CD8-positive, alpha-beta memory T cell (primary cell): ENCODE data around the gene TP73. TPM values are rescaled to one million over a fixed set of nuclear protein-coding genes. Genes with fewer than 3 reads are reported as not detected.
A peak's percentile ranks its signal among the peaks of the same experiment; 100 is the strongest.

Source experiments
- CTCF ChIA-PET: fragments of 350-600 bp; sonication (Branson Sonifier 250); formaldehyde crosslinking; loops from one replicate; lab custom pipeline; 2021; ENCODE audit warnings: antibody characterized with exemption; lab: Charles Lee
- POLR2A ChIA-PET: fragments of 350-600 bp; sonication (Branson Sonifier 250); formaldehyde crosslinking; loops from one replicate; lab custom pipeline; 2021; ENCODE audit warnings: antibody characterized with exemption; lab: Charles Lee
- DNase-seq, 5 donors: peaks; one replicate each; pipeline versions ENCODE4 v3.0.0 to v3.0.0-alpha.2; 2020 to 2022; ENCODE audit warnings: mixed read lengths in 1 of 5
- H3K27ac ChIP-seq: one replicate; pipeline ENCODE4 v1.7.0; 2013; ENCODE audit warnings: low read depth, mild to moderate bottlenecking, low read length, moderate library complexity
- H3K27me3 ChIP-seq: 2 replicates; pipeline ENCODE4 v1.7.0; 2013; ENCODE audit warnings: low read length, mild to moderate bottlenecking; ENCODE audit not compliant: insufficient read depth, poor library complexity, severe bottlenecking
- H3K36me3 ChIP-seq: 2 replicates; pipeline ENCODE4 v1.7.0; 2013; ENCODE audit warnings: mild to moderate bottlenecking, low read length, moderate library complexity; ENCODE audit not compliant: insufficient read depth
- H3K4me1 ChIP-seq: 2 replicates; pipeline ENCODE4 v1.7.0; 2013; ENCODE audit warnings: mild to moderate bottlenecking, low read length, moderate library complexity; ENCODE audit not compliant: insufficient read depth
- H3K4me3 ChIP-seq: 2 replicates; pipeline ENCODE4 v1.7.0; 2013; ENCODE audit warnings: mild to moderate bottlenecking, low read length
- H3K9me3 ChIP-seq: 2 replicates; pipeline ENCODE4 v1.7.0; 2013; ENCODE audit warnings: mild to moderate bottlenecking, low read length
- H3K27ac Mint-ChIP-seq, 8 donors: one replicate each; pipeline ENCODE4 v1.8.0; 2020 to 2021; ENCODE audit warnings: mixed read lengths in 8 of 8, mild to moderate bottlenecking in 6 of 8, inconsistent platforms in 3 of 8, moderate library complexity in 3 of 8
- H3K27me3 Mint-ChIP-seq, 2 donors: one replicate each; pipeline ENCODE4 v1.8.0; 2020 to 2021; ENCODE audit warnings: mixed read lengths in 2 of 2, mild to moderate bottlenecking in 1 of 2, moderate library complexity in 1 of 2
- H3K36me3 Mint-ChIP-seq, 3 donors: one replicate each; pipeline ENCODE4 v1.8.0; 2020 to 2021; ENCODE audit warnings: mixed read lengths in 3 of 3, inconsistent platforms in 1 of 3, mild to moderate bottlenecking in 1 of 3
- H3K4me1 Mint-ChIP-seq, 3 donors: one replicate each; pipeline ENCODE4 v1.8.0; 2020 to 2021; ENCODE audit warnings: mixed read lengths in 3 of 3, inconsistent platforms in 1 of 3, mild to moderate bottlenecking in 1 of 3
- H3K4me3 Mint-ChIP-seq, 7 donors: one replicate each; pipeline ENCODE4 v1.8.0; 2020 to 2021; ENCODE audit warnings: mixed read lengths in 7 of 7, mild to moderate bottlenecking in 6 of 7, moderate library complexity in 4 of 7, inconsistent platforms in 2 of 7
- H3K9me3 Mint-ChIP-seq, 5 donors: one replicate each; pipeline ENCODE4 v1.8.0; 2020 to 2022; ENCODE audit warnings: mixed read lengths in 5 of 5, mild to moderate bottlenecking in 3 of 5, moderate library complexity in 2 of 5, inconsistent platforms in 1 of 5
- polyA plus RNA-seq: library from polyadenylated mRNA; unstranded; fragments of 300-500 nt; fragmentation: Illumina TruSeq; gene quantifications from one replicate; pipeline ENCODE4 v1.2.3, GENCODE V29; 2021
- total RNA-seq, 2 experiments: library from RNA; stranded (reverse); gene quantifications; one replicate each; pipeline ENCODE4 v1.2.3, GENCODE V29; 2021

TP73 gene
- total and polyA plus RNA-seq, 3 experiments from 2014 or later = 0.20 to 0.63 (median 0.49) TPM

DNA sequence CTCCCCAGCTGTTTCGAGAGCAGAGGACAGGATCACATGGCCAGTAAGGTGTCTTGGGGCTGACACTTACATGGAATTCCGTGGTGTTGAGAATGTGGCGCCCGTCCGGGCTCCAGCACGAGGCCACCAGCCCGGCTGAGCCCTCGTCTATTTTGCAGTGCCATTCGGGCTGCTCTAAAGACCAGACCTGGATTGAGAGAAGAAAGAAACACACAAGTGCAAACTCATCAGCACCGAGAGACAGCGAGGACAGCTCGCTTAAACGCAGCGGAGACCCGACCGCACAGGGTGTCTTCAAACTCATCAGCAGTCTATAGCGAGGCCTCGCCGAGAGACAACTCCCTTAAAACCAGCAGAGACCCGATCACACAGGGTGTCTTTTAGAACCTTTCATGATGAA lies 5.7 kb upstream of the TP73 start:
- Mint-ChIP-seq H3K27ac (no peak overlapping the region), H3K9me3 (no peaks in the 10 kb centered on the region), H3K4me3 (peak overlapping the region in 1 of 7 donors; percentile 61), H3K4me1 (peaks cover 23 to 39% (median 39%) of the 10 kb centered on the region in 3 donors), H3K36me3 (peaks cover 0 to 57% (median 16%) of the 10 kb centered on the region in 3 donors), H3K27me3 (peaks cover 7 to 9% of the 10 kb centered on the region in 2 donors)
- no peak for DNase-seq
- Histone ChIP-seq H3K27me3 (peaks cover 12% of the 10 kb centered on the region), H3K9me3 (no peaks in the 10 kb centered on the region), H3K36me3 (peaks cover 10% of the 10 kb centered on the region), H3K4me3 (no peak overlapping the region), H3K4me1 (peaks cover 29% of the 10 kb centered on the region), H3K27ac (no peak overlapping the region)
- CTCF ChIA-PET = no interaction called here
- POLR2A ChIA-PET = no interaction called here

DNA sequence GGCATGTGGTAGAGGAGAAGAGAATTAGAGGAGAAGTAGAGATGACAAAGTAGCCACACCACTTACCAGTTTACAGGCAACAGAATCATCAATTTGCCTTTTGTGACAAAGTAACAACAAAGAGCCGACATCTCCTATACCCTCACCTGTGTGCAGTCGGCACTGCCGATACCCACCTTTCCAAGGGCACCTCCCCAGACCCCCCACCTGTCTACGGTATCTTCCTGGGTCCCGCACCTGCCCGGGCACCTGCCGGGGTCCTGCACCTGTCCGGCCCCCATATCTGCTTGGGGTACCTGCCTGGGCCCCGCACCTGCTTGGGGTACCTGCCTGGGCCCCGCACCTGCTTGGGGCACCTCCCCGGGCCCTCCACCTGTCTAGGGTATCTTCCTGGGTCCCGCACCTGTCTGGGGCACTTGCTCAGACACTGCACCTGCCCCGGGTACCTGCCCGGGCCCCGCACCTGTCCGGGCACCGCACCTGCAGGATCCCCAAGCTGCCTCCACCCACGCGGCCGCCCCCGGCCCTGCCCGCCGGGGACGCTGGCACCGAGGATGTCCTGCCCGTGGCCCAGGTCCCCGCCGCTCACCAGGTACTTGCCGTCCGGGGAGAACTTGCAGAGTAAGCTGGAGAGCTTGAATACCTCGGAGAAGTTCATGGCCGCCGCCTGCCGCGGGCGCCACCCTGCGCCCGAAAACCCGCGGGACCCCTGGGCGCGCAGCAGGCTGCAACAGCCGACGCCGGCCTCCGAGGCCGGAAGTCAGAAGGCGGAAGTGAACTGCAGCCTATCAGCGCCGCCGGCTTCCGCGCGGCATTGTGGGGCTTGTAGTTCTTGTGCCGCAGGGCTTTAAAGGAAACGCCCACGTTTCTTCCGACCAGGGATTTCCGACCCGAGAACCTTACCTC lies 2.7 kb upstream of the TP73 start, which contains the start of gene WRAP73:
WRAP73 (minus strand) TSS at position 762 of the 906 bp plus-strand sequence; CDS start at position 658, 104 bp downstream.
- peaks cover 0 to 39% (median 6%) of the 10 kb centered on the region in 3 donors for H3K36me3 Mint-ChIP-seq
- peak within 1 kb of the TSS; percentile 88 for H3K4me3 ChIP-seq
- CTCF ChIA-PET = interaction anchor here (1.0 kb wide), 1 partner anchor 31 kb away, joined by 4 read pairs; no protein-coding TSS in a partner anchor
- POLR2A ChIA-PET = no interaction called here
- peak within 1 kb of the TSS; percentile 68 for H3K27ac ChIP-seq
- H3K9me3 ChIP-seq = no peaks in the 10 kb centered on the region
- peaks cover 19 to 24% of the 10 kb centered on the region in 2 donors for H3K27me3 Mint-ChIP-seq
- H3K4me1 ChIP-seq = peaks cover 32% of the 10 kb centered on the region
- no peaks in the 10 kb centered on the region for H3K9me3 Mint-ChIP-seq
- peaks cover 10% of the 10 kb centered on the region for H3K36me3 ChIP-seq
- peaks cover 20% of the 10 kb centered on the region for H3K27me3 ChIP-seq
- peak within 1 kb of the TSS; percentile 80 to 93 (median 85) for H3K4me3 Mint-ChIP-seq
- peak within 1 kb of the TSS; percentile 39 to 85 (median 78) for H3K27ac Mint-ChIP-seq
- peaks cover 23 to 43% (median 32%) of the 10 kb centered on the region in 3 donors for H3K4me1 Mint-ChIP-seq
- peak; percentile 78 to 91 (median 87) for DNase-seq

DNA sequence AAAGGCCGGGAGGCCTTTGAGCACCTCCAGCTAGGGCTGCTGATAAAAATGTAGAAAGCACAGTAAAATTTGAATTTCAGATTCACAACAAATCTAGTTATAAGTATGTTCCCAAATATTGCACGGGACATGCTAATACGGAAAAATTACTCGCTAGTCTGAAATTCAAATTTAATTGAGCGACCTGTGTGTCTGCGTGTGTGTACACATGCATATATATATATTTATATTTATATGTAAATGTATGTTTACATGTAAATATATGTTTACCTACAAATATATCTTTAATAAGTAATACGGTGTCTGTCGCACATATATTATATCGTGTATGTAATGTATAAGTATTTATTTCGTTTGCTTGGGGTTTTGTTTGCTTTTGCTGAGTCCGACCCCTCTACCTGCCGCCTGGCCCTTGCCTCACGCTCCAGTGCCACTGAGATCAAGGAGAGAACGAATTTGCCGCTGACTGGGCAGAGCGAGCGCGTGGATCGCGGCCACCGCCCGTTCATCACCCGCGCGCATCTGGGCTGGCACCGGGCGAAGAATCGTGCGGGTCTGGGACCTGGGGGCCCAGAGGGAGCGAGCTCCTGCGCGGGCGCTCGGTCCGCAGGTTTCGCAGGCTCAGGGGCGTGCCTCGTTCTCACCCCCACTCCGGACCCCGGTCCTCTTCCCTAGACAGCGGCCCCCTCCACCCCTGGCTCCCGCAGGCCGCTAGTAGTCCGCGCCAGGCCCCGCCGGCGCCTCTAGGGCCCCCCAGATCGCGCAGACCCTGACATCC lies 1.9 kb upstream of the TP73 start:
- Mint-ChIP-seq H3K27me3 (peaks cover 21 to 31% of the 10 kb centered on the region in 2 donors), H3K4me1 (peaks cover 23 to 43% (median 32%) of the 10 kb centered on the region in 3 donors), H3K27ac (peak overlapping the region in 6 of 8 donors; percentile 31 to 76 (median 51)), H3K9me3 (peaks cover 0 to under 1% (median 0%) of the 10 kb centered on the region in 5 donors), H3K36me3 (peaks cover 0 to 33% (median 6%) of the 10 kb centered on the region in 3 donors), H3K4me3 (peak overlapping the region; percentile 74 to 87 (median 84))
- ChIA-PET POLR2A (no interaction called here), CTCF (interaction anchor here (1.2 kb wide), 1 partner anchor 29 kb away, joined by 3 read pairs; no protein-coding TSS in a partner anchor)
- peaks cover 20% of the 10 kb centered on the region for H3K27me3 ChIP-seq
- H3K36me3 ChIP-seq = peaks cover 10% of the 10 kb centered on the region
- no peaks in the 10 kb centered on the region for H3K9me3 ChIP-seq
- H3K27ac ChIP-seq = no peak overlapping the region
- H3K4me3 ChIP-seq = peak overlapping the region; percentile 88
- H3K4me1 ChIP-seq = peaks cover 32% of the 10 kb centered on the region
- peak in 1 of 5 donors; percentile 15 for DNase-seq

DNA sequence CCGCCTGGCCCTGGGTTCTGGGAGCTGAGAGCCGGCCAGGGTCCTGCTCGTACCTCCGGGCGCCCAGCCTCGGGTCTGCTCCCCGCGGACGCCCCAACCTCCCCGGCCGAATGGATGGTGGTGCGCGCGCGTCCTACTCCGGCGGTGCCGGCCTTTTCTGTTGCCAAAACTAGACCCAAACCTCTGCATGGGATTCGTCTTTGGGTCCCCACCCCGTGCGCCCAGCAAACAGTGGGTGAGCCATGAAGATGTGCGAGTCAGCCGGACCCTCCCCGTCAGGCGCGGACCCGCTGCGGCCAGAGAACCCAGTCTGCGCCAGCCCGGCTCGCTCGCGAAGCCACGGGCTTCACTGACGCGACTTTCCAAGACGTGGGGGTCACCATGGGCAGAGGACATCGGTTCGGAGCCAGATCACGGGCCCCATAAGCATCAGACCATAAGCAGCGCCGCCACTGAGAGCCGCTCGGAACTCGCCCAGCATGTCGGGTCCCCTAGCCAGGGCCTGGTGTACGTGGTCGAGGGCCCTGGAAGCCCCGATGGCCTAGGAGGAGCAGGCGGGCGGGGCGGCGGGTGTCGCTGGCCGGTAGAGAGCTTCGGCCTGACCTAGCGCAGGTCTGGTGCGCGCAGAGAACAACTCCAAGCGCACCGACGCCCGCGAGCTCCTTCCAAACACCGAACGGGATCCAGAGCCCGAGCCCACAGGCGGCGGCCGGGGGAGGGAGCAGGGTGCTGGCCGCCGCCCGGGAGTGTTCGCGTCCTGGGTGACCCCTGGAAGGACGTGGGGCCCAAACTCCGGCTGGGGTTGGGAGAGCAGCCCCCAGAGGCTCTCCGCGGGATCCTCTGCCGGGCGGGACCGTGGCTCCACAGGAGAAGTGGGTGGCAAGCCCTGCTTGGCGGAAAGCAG lies 1.0 kb upstream of the TP73 start:
- Mint-ChIP-seq H3K27me3 (peaks cover 24 to 38% of the 10 kb centered on the region in 2 donors), H3K27ac (no peak overlapping the region), H3K36me3 (peaks cover 0 to 24% (median 4%) of the 10 kb centered on the region in 3 donors), H3K9me3 (peaks cover 0 to 2% (median 0%) of the 10 kb centered on the region in 5 donors), H3K4me1 (peaks cover 23 to 43% (median 32%) of the 10 kb centered on the region in 3 donors), H3K4me3 (peak overlapping the region; percentile 36 to 67 (median 62))
- Histone ChIP-seq H3K27me3 (peaks cover 20% of the 10 kb centered on the region), H3K9me3 (no peaks in the 10 kb centered on the region), H3K27ac (no peak overlapping the region), H3K4me1 (peaks cover 32% of the 10 kb centered on the region), H3K36me3 (peaks cover 9% of the 10 kb centered on the region), H3K4me3 (no peak overlapping the region)
- CTCF ChIA-PET = interaction anchor here (1.2 kb wide), 1 partner anchor 30 kb away, joined by 3 read pairs; no protein-coding TSS in a partner anchor
- peak in 1 of 5 donors; percentile 8 for DNase-seq
- POLR2A ChIA-PET = no interaction called here

DNA sequence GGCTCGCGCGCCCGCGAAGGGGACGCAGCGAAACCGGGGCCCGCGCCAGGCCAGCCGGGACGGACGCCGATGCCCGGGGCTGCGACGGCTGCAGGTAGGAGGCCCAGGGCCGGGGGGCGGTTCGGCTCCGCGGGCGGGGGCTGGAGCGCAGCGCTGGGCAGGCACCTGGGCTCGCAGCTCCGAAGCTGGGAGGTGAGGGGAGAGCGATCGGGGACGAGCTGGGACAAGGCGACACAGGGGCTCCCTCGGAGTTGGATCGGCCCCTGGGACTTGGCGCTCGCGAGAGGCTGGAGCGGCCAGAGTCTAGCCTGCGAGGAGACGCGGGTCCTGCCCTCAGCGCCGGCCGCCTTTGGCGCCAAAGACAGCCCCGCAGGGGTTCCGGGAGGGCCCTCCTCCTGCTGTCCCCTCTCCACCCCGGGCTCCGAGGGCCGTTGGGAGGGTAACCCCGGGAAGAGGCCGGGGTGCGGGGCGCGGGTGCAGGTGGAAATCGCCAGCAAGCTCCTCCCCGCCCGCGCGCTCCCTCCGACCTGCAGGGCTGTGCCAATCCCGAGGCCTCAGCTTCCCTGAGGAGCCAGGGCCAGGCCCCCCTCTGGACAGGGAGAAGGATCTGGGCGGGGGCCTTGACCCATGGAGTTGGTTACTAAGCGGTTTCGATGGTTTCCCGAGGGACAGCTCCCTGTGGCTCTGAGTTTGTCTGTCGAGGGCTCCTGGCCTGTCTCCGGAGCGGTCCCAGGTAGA lies 401 bp downstream of the TP73 start:
- Mint-ChIP-seq H3K4me3 (peak overlapping the region in 5 of 7 donors; percentile 25 to 76 (median 46)), H3K9me3 (peaks cover 0 to 2% (median 0%) of the 10 kb centered on the region in 5 donors), H3K4me1 (peaks cover 22 to 36% (median 29%) of the 10 kb centered on the region in 3 donors), H3K27ac (peak overlapping the region in 1 of 8 donors; percentile 23), H3K36me3 (peaks cover 0 to 10% (median 4%) of the 10 kb centered on the region in 3 donors), H3K27me3 (peaks cover 27 to 50% of the 10 kb centered on the region in 2 donors)
- no peak overlapping the region for H3K4me3 ChIP-seq
- H3K27ac ChIP-seq = no peak overlapping the region
- no peak for DNase-seq
- CTCF ChIA-PET = interaction anchor here (0.8 kb wide), 1 partner anchor 31 kb away, joined by 3 read pairs; no protein-coding TSS in a partner anchor
- POLR2A ChIA-PET = no interaction called here
- H3K9me3 ChIP-seq = no peaks in the 10 kb centered on the region
- peaks cover 20% of the 10 kb centered on the region for H3K27me3 ChIP-seq
- H3K4me1 ChIP-seq = peaks cover 32% of the 10 kb centered on the region
- H3K36me3 ChIP-seq = no peaks in the 10 kb centered on the region

DNA sequence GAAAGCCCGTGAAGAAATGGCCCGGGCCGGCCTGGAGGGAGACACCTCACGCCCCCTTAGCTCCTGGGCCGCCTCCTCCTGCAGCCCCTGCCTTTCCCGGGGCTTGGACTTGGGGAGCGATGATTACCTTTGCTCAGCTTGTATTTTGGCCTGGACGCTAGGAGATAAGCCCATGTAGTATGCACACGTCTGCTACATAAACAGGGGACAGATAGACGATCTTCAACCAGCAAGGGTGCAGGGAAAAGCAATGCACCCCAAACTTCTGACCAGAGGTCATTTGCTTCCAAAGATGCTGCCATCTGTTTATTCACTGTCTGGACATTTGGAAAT lies 936 bp downstream of the TP73 start:
- Mint-ChIP-seq H3K4me1 (peaks cover 17 to 30% (median 23%) of the 10 kb centered on the region in 3 donors), H3K36me3 (peaks cover 0 to 6% (median 2%) of the 10 kb centered on the region in 3 donors), H3K27ac (peak overlapping the region in 1 of 8 donors; percentile 23), H3K9me3 (peaks cover 0 to 2% (median 0%) of the 10 kb centered on the region in 5 donors), H3K27me3 (peaks cover 27 to 55% of the 10 kb centered on the region in 2 donors), H3K4me3 (peak overlapping the region in 5 of 7 donors; percentile 25 to 76 (median 46))
- peaks cover 20% of the 10 kb centered on the region for H3K27me3 ChIP-seq
- no peaks in the 10 kb centered on the region for H3K9me3 ChIP-seq
- H3K4me1 ChIP-seq = peaks cover 31% of the 10 kb centered on the region
- no peak for DNase-seq
- ChIA-PET CTCF (interaction anchor here (0.8 kb wide), 1 partner anchor 31 kb away, joined by 3 read pairs; no protein-coding TSS in a partner anchor), POLR2A (no interaction called here)
- no peaks in the 10 kb centered on the region for H3K36me3 ChIP-seq
- H3K27ac ChIP-seq = no peak overlapping the region
- no peak overlapping the region for H3K4me3 ChIP-seq
